ENCODE data around the gene GTF2F1. TPM values are rescaled to one million over a fixed set of nuclear protein-coding genes. Genes with fewer than 3 reads are reported as not detected.

GTF2F1 gene
- total RNA-seq, 2 experiments from 2014 or later, result 53.5 to 63.0 TPM

DNA sequence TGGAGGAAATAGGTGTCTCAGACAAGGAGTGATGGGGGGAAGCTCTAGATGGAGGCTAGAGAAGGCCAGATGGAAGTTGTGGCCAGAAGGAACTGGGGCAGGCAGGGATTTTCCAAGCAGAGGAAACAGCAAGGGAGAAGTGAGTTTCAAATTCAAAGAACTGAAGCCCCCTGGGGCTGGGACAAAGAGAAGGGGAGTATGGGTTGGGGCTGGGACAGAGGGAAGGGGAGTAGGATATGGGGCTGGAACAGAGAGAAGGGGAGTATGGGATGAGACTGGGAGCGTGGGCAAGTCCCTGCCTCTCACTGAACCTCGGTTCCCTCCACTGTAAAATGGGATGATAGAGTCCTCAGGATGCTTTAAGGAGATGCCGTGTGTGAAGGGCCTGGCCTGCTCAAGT lies 1.9 kb upstream of the GTF2F1 start:
- no peaks in the 10 kb centered on the region for H3K9me3 Mint-ChIP-seq
- peaks cover 10% of the 10 kb centered on the region for H3K36me3 Mint-ChIP-seq (ENCODE audit: low read depth)
- peak overlapping the region; percentile 53 for H3K4me3 Mint-ChIP-seq
- peak overlapping the region; percentile 61 for H3K27ac Mint-ChIP-seq
- DNase-seq, result no peak
- no peaks in the 10 kb centered on the region for H3K27me3 Mint-ChIP-seq (ENCODE audit: low read depth)
- CTCF ChIA-PET, result interaction anchor here (0.6 to 0.7 kb wide), 2 partner anchors 280 to 446 kb away, joined by 3 to 4 read pairs; no protein-coding TSS in a partner anchor
- peaks cover 16% of the 10 kb centered on the region for H3K4me1 Mint-ChIP-seq (ENCODE audit: low read depth)
- intact Hi-C loops (cut with micrococcal nuclease), result no loop called here

DNA sequence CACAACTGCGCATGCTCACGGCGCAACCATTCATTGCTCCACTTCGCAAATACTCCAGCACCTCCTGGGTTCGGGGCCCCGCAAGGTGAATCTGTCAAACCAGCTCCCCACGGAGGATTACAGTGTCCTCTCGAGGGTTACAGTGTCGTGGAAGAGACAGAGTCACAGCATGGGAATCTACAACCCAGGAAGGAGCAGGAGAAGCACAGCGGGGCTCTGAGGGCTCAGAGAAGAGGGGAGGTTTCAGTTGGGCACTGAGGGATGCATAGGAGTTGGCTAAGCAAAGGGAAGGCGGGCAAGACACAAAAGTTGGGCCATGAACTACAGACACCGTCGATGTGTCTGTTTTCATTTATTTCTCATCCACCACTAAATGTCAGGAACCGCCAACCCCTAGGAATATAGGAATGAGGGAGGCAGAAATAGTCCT lies 1.0 kb upstream of the GTF2F1 start:
- peak overlapping the region; percentile 88 for H3K4me3 Mint-ChIP-seq
- intact Hi-C loops (cut with micrococcal nuclease), result loop anchor here (1.0 kb wide), 5 partner anchors 21 to 343 kb away; partner anchors contain the start of genes CLPP and GPR108
- no peaks in the 10 kb centered on the region for H3K9me3 Mint-ChIP-seq
- peaks cover 13% of the 10 kb centered on the region for H3K36me3 Mint-ChIP-seq (ENCODE audit: low read depth)
- CTCF ChIA-PET, result no interaction called here
- peak overlapping the region; percentile 92 for H3K27ac Mint-ChIP-seq
- DNase-seq, result peak; percentile 89
- H3K27me3 Mint-ChIP-seq (ENCODE audit: low read depth), result no peaks in the 10 kb centered on the region
- H3K4me1 Mint-ChIP-seq (ENCODE audit: low read depth), result peaks cover 16% of the 10 kb centered on the region

- Mint-ChIP-seq H3K27me3 (ENCODE audit: low read depth) (no peaks in the 10 kb centered on the region), H3K27ac (peak overlapping the region; percentile 92), H3K9me3 (no peaks in the 10 kb centered on the region), H3K4me1 (ENCODE audit: low read depth) (peaks cover 16% of the 10 kb centered on the region), H3K4me3 (peak overlapping the region; percentile 88), H3K36me3 (ENCODE audit: low read depth) (peaks cover 23% of the 10 kb centered on the region)
- intact Hi-C loops (cut with micrococcal nuclease), result loop anchor here (1.0 kb wide), 5 partner anchors 19 to 345 kb away; partner anchors contain the start of genes CLPP and GPR108
- DNase-seq, result no peak
- CTCF ChIA-PET, result interaction anchor here (0.6 kb wide), 1 partner anchor 69 kb away, joined by 3 read pairs; no protein-coding TSS in a partner anchor
Measured at GRCh38 chr19:6392221-6393073, 517 bp downstream of the GTF2F1 start.

DNA sequence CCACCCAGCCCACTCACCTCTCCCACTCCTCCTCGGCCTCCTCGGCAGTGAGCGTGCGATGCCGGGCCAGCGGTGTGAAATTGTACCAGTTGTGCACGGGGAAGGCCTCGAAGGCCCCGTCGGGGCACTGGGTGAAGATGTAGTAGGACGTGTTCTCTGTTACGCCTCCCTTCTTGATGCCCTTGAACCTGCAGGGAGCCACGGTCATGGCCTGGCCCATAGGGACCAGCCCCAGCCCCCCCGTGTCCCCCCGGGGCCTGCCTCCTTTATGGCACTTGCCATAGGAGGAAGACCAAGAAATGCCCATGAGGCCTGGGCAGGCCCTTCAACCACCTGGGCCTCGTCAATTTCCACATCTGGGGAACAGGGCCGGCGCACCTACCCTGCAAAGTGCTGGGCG lies 5.6 kb downstream of the GTF2F1 start:
- Mint-ChIP-seq H3K27ac (no peak overlapping the region), H3K36me3 (ENCODE audit: low read depth) (peaks cover 42% of the 10 kb centered on the region), H3K4me3 (no peak overlapping the region), H3K4me1 (ENCODE audit: low read depth) (peaks cover 12% of the 10 kb centered on the region), H3K27me3 (ENCODE audit: low read depth) (no peaks in the 10 kb centered on the region), H3K9me3 (no peaks in the 10 kb centered on the region)
- intact Hi-C loops (cut with micrococcal nuclease), result no loop called here
- CTCF ChIA-PET, result no interaction called here
- DNase-seq, result no peak

GRCh38 chr19:6384381-6384780 lies 8.6 kb downstream of the GTF2F1 start:
- H3K9me3 Mint-ChIP-seq, result no peaks in the 10 kb centered on the region
- DNase-seq, result no peak
- peaks cover 47% of the 10 kb centered on the region for H3K36me3 Mint-ChIP-seq (ENCODE audit: low read depth)
- H3K4me1 Mint-ChIP-seq (ENCODE audit: low read depth), result no peaks in the 10 kb centered on the region
- intact Hi-C loops (cut with micrococcal nuclease), result no loop called here
- no peaks in the 10 kb centered on the region for H3K27me3 Mint-ChIP-seq (ENCODE audit: low read depth)
- CTCF ChIA-PET, result no interaction called here
- no peak overlapping the region for H3K27ac Mint-ChIP-seq
- no peak overlapping the region for H3K4me3 Mint-ChIP-seq

DNA sequence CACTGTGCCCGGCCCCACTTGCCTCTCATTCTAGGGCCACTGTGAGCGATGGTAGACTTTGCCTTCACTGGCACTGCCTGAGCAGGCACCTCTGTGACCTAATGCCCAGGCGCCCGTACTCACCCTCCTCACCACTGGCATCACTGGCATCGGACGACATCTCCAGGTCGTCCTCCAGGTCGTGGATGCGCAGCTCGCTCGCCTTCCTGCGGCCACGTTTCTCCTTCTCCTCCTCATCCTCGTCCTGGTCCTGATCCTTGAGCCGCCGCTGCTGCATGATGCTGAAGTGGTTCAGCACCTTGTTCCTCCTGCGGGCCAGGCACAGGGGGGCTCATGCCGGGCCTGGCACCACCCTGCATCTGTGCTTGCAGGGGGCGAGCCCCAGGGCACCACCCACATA lies 9.8 kb downstream of the GTF2F1 start:
- H3K4me1 Mint-ChIP-seq (ENCODE audit: low read depth), result no peaks in the 10 kb centered on the region
- peaks cover 41% of the 10 kb centered on the region for H3K36me3 Mint-ChIP-seq (ENCODE audit: low read depth)
- intact Hi-C loops (cut with micrococcal nuclease), result no loop called here
- H3K9me3 Mint-ChIP-seq, result no peaks in the 10 kb centered on the region
- no peak overlapping the region for H3K4me3 Mint-ChIP-seq
- H3K27me3 Mint-ChIP-seq (ENCODE audit: low read depth), result no peaks in the 10 kb centered on the region
- CTCF ChIA-PET, result no interaction called here
- no peak overlapping the region for H3K27ac Mint-ChIP-seq
- DNase-seq, result no peak

GRCh38 chr19:6381030-6381750 lies 11.8 kb downstream of the GTF2F1 start:
- H3K27ac Mint-ChIP-seq, result no peak overlapping the region
- H3K27me3 Mint-ChIP-seq (ENCODE audit: low read depth), result no peaks in the 10 kb centered on the region
- H3K36me3 Mint-ChIP-seq (ENCODE audit: low read depth), result peaks cover 32% of the 10 kb centered on the region

DNA sequence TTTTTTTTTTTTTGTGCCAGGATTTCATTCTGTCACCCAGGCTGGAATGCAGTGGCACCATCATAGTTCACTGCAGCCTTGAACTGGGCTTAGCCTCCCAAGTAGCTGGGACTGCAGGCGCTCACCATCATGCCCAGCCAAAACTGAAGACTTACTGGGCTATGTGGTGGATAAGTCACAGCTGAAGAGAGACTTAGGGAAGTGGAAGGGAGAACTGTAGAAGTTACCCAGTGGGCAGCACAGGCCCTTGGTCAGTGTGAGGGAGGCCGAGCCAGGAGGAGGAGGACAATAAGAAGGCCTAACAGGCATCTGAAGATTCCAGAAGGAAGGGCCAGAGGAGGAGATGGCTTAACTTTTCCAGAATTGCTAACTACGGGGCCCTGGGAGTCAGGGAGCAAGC lies 13.2 kb downstream of the GTF2F1 start:
- Mint-ChIP-seq H3K9me3 (no peaks in the 10 kb centered on the region), H3K27ac (no peak overlapping the region), H3K27me3 (ENCODE audit: low read depth) (no peaks in the 10 kb centered on the region), H3K36me3 (ENCODE audit: low read depth) (peaks cover 26% of the 10 kb centered on the region), H3K4me3 (no peak overlapping the region), H3K4me1 (ENCODE audit: low read depth) (no peaks in the 10 kb centered on the region)
- DNase-seq, result no peak
- intact Hi-C loops (cut with micrococcal nuclease), result no loop called here
- CTCF ChIA-PET, result no interaction called here

More at GRCh38 chr19:6381030-6381750, 11.8 kb downstream of the GTF2F1 start:
- intact Hi-C loops (cut with micrococcal nuclease), result no loop called here
- Mint-ChIP-seq H3K4me3 (no peak overlapping the region), H3K4me1 (ENCODE audit: low read depth) (no peaks in the 10 kb centered on the region), H3K9me3 (no peaks in the 10 kb centered on the region)
- CTCF ChIA-PET, result no interaction called here
- no peak for DNase-seq

GRCh38 chr19:6378486-6378885 lies 14.5 kb downstream of the GTF2F1 start:
- CTCF ChIA-PET, result no interaction called here
- no peak for DNase-seq
- Mint-ChIP-seq H3K27me3 (ENCODE audit: low read depth) (no peaks in the 10 kb centered on the region), H3K9me3 (no peaks in the 10 kb centered on the region), H3K36me3 (ENCODE audit: low read depth) (peaks cover 25% of the 10 kb centered on the region), H3K4me1 (ENCODE audit: low read depth) (peaks cover 6% of the 10 kb centered on the region), H3K4me3 (no peak overlapping the region), H3K27ac (no peak overlapping the region)
- intact Hi-C loops (cut with micrococcal nuclease), result no loop called here

- peaks cover 21% of the 10 kb centered on the region for H3K36me3 Mint-ChIP-seq (ENCODE audit: low read depth)
- H3K4me3 Mint-ChIP-seq, result no peak overlapping the region
- H3K4me1 Mint-ChIP-seq (ENCODE audit: low read depth), result peaks cover 8% of the 10 kb centered on the region
- no peak overlapping the region for H3K27ac Mint-ChIP-seq
- DNase-seq, result no peak
- no peaks in the 10 kb centered on the region for H3K9me3 Mint-ChIP-seq
- no peaks in the 10 kb centered on the region for H3K27me3 Mint-ChIP-seq (ENCODE audit: low read depth)
- CTCF ChIA-PET, result no interaction called here
- intact Hi-C loops (cut with micrococcal nuclease), result no loop called here
Measured at GRCh38 chr19:6378041-6378440, 14.9 kb downstream of the GTF2F1 start.

DNA sequence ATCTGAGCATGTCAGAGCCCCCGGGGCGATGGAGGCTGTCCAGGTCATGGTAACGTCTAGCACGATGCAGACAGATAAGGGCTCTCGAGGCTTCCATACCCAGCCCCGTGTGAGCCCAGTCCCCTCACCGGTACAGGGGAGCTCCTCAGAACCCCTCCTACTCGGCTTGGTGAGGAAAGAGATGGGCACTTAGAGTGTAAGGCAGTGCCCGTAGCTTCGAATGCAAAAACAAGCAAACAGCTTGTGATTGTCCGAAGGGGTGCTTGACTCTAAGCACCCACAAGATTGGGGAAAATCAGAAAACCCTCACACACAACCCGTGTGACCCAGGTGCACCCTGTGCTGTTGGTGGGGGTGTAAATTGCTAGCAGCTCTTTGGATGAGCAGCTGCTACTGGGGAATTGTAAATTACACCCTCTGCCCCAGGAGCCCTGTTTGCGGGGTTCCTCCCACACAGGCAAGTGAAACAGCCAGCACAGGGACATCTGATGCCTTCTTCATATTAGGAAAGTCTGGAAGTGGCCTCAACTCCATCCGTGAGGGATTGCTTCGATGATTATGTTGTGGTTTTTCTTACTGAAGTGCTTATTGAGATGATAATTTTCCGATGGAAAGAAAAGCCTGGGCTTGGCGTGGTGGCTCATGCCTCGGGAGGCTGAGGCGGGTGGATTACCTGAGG lies 16.3 kb downstream of the GTF2F1 start:
- intact Hi-C loops (cut with micrococcal nuclease), result no loop called here
- DNase-seq, result no peak
- Mint-ChIP-seq H3K4me3 (no peak overlapping the region), H3K27me3 (ENCODE audit: low read depth) (no peaks in the 10 kb centered on the region), H3K36me3 (ENCODE audit: low read depth) (peaks cover 15% of the 10 kb centered on the region), H3K9me3 (no peaks in the 10 kb centered on the region), H3K27ac (no peak overlapping the region), H3K4me1 (ENCODE audit: low read depth) (peaks cover 14% of the 10 kb centered on the region)
- CTCF ChIA-PET, result no interaction called here

- CTCF ChIA-PET, result interaction anchor here (0.5 kb wide), 1 partner anchor 204 kb away, joined by 5 read pairs; no protein-coding TSS in a partner anchor
- Mint-ChIP-seq H3K4me1 (ENCODE audit: low read depth) (peaks cover 15% of the 10 kb centered on the region), H3K9me3 (no peaks in the 10 kb centered on the region), H3K27me3 (ENCODE audit: low read depth) (no peaks in the 10 kb centered on the region), H3K36me3 (ENCODE audit: low read depth) (peaks cover 8% of the 10 kb centered on the region), H3K27ac (no peak within 1 kb of the TSS), H3K4me3 (no peak within 1 kb of the TSS)
- intact Hi-C loops (cut with micrococcal nuclease), result no loop called here
- DNase-seq, result no peak
Measured at GRCh38 chr19:6375411-6376010, 17.5 kb downstream of the GTF2F1 start, which contains the start of gene PSPN. Gene PSPN (minus strand): TSS chr19:6375933. CDS start chr19:6375849, 84 bp downstream.

Measured in activated naive CD4-positive, alpha-beta T cell treated with anti-CD3 and anti-CD28 coated beads for 36 hours (primary cell).